Measurements from ENCODE around the gene LMNA. TPM values are rescaled to one million over a fixed set of nuclear protein-coding genes. Genes with fewer than 3 reads are reported as not detected.

LMNA gene
- total RNA-seq, 1 donor from 2014 or later, result 236 TPM

GRCh38 chr1:156154317-156154749, 39.8 kb downstream of the LMNA start:
- DNase-seq, result no peak
- TF ChIP-seq CTCF (IDR thresholded peaks at IDR 0.05; ENCODE audit: borderline replicate concordance), result no peak
- no peaks in the 10 kb centered on the region for H3K36me3 ChIP-seq
- H3K4me3 ChIP-seq, result no peak overlapping the region
- peaks cover 39% of the 10 kb centered on the region for H3K27me3 ChIP-seq (ENCODE audit: low read depth)
- H3K27ac ChIP-seq (replicated peaks), result no peak overlapping the region
- H3K4me1 ChIP-seq, result no peaks in the 10 kb centered on the region
- intact Hi-C loops (cut with micrococcal nuclease), result loop anchor here (10.0 kb wide), 1 partner anchor 50 kb away; no protein-coding TSS in a partner anchor
- H3K9me3 ChIP-seq (replicated peaks), result no peaks in the 10 kb centered on the region

GRCh38 chr1:156155756-156156510, 41.4 kb downstream of the LMNA start:
- intact Hi-C loops (cut with micrococcal nuclease), result loop anchor here (10.0 kb wide), 1 partner anchor 49 kb away; no protein-coding TSS in a partner anchor
- H3K27ac ChIP-seq (replicated peaks), result no peak overlapping the region
- TF ChIP-seq CTCF (IDR thresholded peaks at IDR 0.05; ENCODE audit: borderline replicate concordance), result no peak

GRCh38 chr1:156157506-156157905, 43.0 kb downstream of the LMNA start:
- Histone ChIP-seq H3K27me3 (ENCODE audit: low read depth) (peaks cover 8% of the 10 kb centered on the region), H3K36me3 (no peaks in the 10 kb centered on the region), H3K27ac (replicated peaks) (no peak overlapping the region), H3K4me3 (no peak overlapping the region), H3K4me1 (peaks cover 25% of the 10 kb centered on the region), H3K9me3 (replicated peaks) (no peaks in the 10 kb centered on the region)
- no peak for TF ChIP-seq CTCF (IDR thresholded peaks at IDR 0.05; ENCODE audit: borderline replicate concordance)
- intact Hi-C loops (cut with micrococcal nuclease), result loop anchor here (10.0 kb wide), 1 partner anchor 47 kb away; no protein-coding TSS in a partner anchor
- no peak for DNase-seq

More at GRCh38 chr1:156155756-156156510, 41.4 kb downstream of the LMNA start:
- H3K27me3 ChIP-seq (ENCODE audit: low read depth), result peaks cover 24% of the 10 kb centered on the region
- H3K36me3 ChIP-seq, result no peaks in the 10 kb centered on the region
- H3K9me3 ChIP-seq (replicated peaks), result no peaks in the 10 kb centered on the region
- H3K4me1 ChIP-seq, result peaks cover 10% of the 10 kb centered on the region
- H3K4me3 ChIP-seq, result no peak overlapping the region
- no peak for DNase-seq

- no peak for DNase-seq
- Histone ChIP-seq H3K36me3 (no peaks in the 10 kb centered on the region), H3K4me1 (peaks cover 30% of the 10 kb centered on the region), H3K9me3 (replicated peaks) (no peaks in the 10 kb centered on the region), H3K4me3 (no peak overlapping the region), H3K27ac (replicated peaks) (no peak overlapping the region), H3K27me3 (ENCODE audit: low read depth) (peaks cover 4% of the 10 kb centered on the region)
- intact Hi-C loops (cut with micrococcal nuclease), result loop anchor here (10.0 kb wide), 1 partner anchor 47 kb away; no protein-coding TSS in a partner anchor
- no peak for TF ChIP-seq CTCF (IDR thresholded peaks at IDR 0.05; ENCODE audit: borderline replicate concordance)
These were observed 43.5 kb downstream of the LMNA start for GRCh38 chr1:156157966-156158365.

GRCh38 chr1:156160000-156160742, 45.7 kb downstream of the LMNA start:
- intact Hi-C loops (cut with micrococcal nuclease), result loop anchor here (10.0 kb wide), 1 partner anchor 45 kb away; no protein-coding TSS in a partner anchor
- H3K36me3 ChIP-seq, result no peaks in the 10 kb centered on the region
- no peaks in the 10 kb centered on the region for H3K9me3 ChIP-seq (replicated peaks)
- peak; percentile 49 for DNase-seq
- H3K27me3 ChIP-seq (ENCODE audit: low read depth), result no peaks in the 10 kb centered on the region
- H3K4me1 ChIP-seq, result peaks cover 34% of the 10 kb centered on the region
- no peak for TF ChIP-seq CTCF (IDR thresholded peaks at IDR 0.05; ENCODE audit: borderline replicate concordance)
- H3K4me3 ChIP-seq, result peak overlapping the region; percentile 71
- peak overlapping the region; percentile 88 for H3K27ac ChIP-seq (replicated peaks)
